SK-N-SH (cell line): ENCODE results near the gene ATXN10.

ENCODE experiments used
- FOXM1 ChIP-seq: IDR thresholded peaks from 2 replicates; pipeline ENCODE4 v1.4.0; 2012; ENCODE audit warnings: low read depth, mild to moderate bottlenecking
- POLR2AphosphoS5 ChIP-seq: IDR thresholded peaks from 2 replicates; pipeline ENCODE4 v1.6.1; 2012; ENCODE audit warnings: low read depth, low read length
- RCOR1 ChIP-seq: fragments of 150-350 bp; IDR thresholded peaks from 2 replicates; pipeline ENCODE4 v1.6.1; 2017; ENCODE audit warnings: antibody characterized with exemption, low read length
- SMC3 ChIP-seq: IDR thresholded peaks from 2 replicates; pipeline ENCODE4 v1.6.1; 2012; ENCODE audit warnings: low read depth, low read length, improper control_type of control experiment
- TAF1 ChIP-seq: IDR thresholded peaks from 2 replicates; pipeline ENCODE4 v1.6.1; 2012; ENCODE audit warnings: low read depth, mild to moderate bottlenecking, low read length, moderate library complexity, borderline replicate concordance
- TF ChIP-seq, protein P1 (sequence below): fragments of 200-600 bp; sonication (generic); IDR thresholded peaks from 2 replicates; pipeline ENCODE4 v1.6.1; 2017; ENCODE audit warnings: antibody characterized with exemption, mild to moderate bottlenecking, moderate library complexity
- TF ChIP-seq, protein P2 (sequence below): IDR thresholded peaks from 2 replicates; pipeline ENCODE4 v1.4.0; 2012; ENCODE audit warnings: low read depth, borderline replicate concordance
- TF ChIP-seq, protein P3 (sequence below): fragments of 150-350 bp; IDR thresholded peaks from 2 replicates; pipeline ENCODE4 v1.6.1; 2017; ENCODE audit warnings: antibody characterized with exemption, low read length, low read depth, borderline replicate concordance
- TF ChIP-seq, protein P4 (sequence below): IDR thresholded peaks from 2 replicates; pipeline ENCODE4 v1.4.0; 2012; ENCODE audit warnings: low read depth

DNA sequence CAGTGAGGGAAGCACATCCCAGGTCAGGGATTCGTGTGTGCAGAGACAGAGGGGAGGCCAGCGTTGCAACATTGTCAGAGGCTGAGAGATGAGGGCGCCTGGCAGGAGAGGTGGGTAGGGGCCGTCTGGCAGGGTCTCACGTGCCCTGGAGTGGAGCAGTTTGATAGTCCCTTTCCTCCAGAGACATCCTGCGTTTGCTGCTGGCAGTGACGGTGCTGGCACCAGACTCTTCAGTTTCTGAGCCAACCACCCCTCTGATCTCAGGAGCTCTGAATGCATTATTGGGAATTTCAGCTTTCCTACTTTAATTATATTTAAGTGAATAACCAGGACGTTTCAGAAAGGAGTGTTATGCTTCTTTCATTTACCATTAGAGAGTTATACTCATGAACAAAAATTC, 168.8 kb downstream of the ATXN10 start:
- TF ChIP-seq, protein P1, sequence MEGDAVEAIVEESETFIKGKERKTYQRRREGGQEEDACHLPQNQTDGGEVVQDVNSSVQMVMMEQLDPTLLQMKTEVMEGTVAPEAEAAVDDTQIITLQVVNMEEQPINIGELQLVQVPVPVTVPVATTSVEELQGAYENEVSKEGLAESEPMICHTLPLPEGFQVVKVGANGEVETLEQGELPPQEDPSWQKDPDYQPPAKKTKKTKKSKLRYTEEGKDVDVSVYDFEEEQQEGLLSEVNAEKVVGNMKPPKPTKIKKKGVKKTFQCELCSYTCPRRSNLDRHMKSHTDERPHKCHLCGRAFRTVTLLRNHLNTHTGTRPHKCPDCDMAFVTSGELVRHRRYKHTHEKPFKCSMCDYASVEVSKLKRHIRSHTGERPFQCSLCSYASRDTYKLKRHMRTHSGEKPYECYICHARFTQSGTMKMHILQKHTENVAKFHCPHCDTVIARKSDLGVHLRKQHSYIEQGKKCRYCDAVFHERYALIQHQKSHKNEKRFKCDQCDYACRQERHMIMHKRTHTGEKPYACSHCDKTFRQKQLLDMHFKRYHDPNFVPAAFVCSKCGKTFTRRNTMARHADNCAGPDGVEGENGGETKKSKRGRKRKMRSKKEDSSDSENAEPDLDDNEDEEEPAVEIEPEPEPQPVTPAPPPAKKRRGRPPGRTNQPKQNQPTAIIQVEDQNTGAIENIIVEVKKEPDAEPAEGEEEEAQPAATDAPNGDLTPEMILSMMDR = no peak
- TF ChIP-seq TAF1 (no peak), POLR2AphosphoS5 (no peak), FOXM1 (no peak), RCOR1 (no peak), SMC3 (no peak)
- TF ChIP-seq, protein P2, sequence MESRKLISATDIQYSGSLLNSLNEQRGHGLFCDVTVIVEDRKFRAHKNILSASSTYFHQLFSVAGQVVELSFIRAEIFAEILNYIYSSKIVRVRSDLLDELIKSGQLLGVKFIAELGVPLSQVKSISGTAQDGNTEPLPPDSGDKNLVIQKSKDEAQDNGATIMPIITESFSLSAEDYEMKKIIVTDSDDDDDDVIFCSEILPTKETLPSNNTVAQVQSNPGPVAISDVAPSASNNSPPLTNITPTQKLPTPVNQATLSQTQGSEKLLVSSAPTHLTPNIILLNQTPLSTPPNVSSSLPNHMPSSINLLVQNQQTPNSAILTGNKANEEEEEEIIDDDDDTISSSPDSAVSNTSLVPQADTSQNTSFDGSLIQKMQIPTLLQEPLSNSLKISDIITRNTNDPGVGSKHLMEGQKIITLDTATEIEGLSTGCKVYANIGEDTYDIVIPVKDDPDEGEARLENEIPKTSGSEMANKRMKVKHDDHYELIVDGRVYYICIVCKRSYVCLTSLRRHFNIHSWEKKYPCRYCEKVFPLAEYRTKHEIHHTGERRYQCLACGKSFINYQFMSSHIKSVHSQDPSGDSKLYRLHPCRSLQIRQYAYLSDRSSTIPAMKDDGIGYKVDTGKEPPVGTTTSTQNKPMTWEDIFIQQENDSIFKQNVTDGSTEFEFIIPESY = no peak
- TF ChIP-seq, protein P3, sequence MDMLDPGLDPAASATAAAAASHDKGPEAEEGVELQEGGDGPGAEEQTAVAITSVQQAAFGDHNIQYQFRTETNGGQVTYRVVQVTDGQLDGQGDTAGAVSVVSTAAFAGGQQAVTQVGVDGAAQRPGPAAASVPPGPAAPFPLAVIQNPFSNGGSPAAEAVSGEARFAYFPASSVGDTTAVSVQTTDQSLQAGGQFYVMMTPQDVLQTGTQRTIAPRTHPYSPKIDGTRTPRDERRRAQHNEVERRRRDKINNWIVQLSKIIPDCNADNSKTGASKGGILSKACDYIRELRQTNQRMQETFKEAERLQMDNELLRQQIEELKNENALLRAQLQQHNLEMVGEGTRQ = no peak
- TF ChIP-seq, protein P4, sequence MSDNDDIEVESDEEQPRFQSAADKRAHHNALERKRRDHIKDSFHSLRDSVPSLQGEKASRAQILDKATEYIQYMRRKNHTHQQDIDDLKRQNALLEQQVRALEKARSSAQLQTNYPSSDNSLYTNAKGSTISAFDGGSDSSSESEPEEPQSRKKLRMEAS = no peak
